Smooth muscle cell (in vitro differentiated cells): ENCODE data around the gene SLC43A2. TPM values are rescaled to one million over a fixed set of nuclear protein-coding genes. Genes with fewer than 3 reads are reported as not detected.

Experiments
- DNase-seq: peaks from one replicate; lab custom pipeline; 2025; ENCODE audit not compliant: unreplicated experiment; lab: John Stamatoyannopoulos, UW
- H2AFZ ChIP-seq: fragments of 200-600 bp; sonication (generic); 2 replicates; pipeline ENCODE4 v1.6.0; 2016; ENCODE audit warnings: antibody characterized with exemption, low read depth, mild to moderate bottlenecking
- H3F3A ChIP-seq: fragments of 200-600 bp; sonication (generic); 2 replicates; pipeline ENCODE4 v1.6.0; 2017; ENCODE audit warnings: antibody characterized with exemption, low read depth
- H3K27ac ChIP-seq: fragments of 200-600 bp; sonication (generic); 2 replicates; pipeline ENCODE4 v1.5.1; 2016; ENCODE audit warnings: low read depth, mild to moderate bottlenecking
- H3K27me3 ChIP-seq: fragments of 200-600 bp; sonication (generic); 2 replicates; pipeline ENCODE4 v1.6.1; 2016; ENCODE audit warnings: low read depth, mild to moderate bottlenecking
- H3K36me3 ChIP-seq: fragments of 200-600 bp; sonication (generic); 2 replicates; pipeline ENCODE4 v1.5.1; 2016; ENCODE audit warnings: low read depth
- H3K4me1 ChIP-seq: fragments of 200-600 bp; sonication (generic); 2 replicates; pipeline ENCODE4 v1.5.1; 2016; ENCODE audit warnings: low read depth
- H3K4me2 ChIP-seq: fragments of 200-600 bp; sonication (generic); 2 replicates; pipeline ENCODE4 v1.6.0; 2016; ENCODE audit warnings: mild to moderate bottlenecking
- H3K4me3 ChIP-seq: fragments of 200-600 bp; sonication (generic); 2 replicates; pipeline ENCODE4 v1.5.1; 2016; ENCODE audit warnings: mild to moderate bottlenecking
- H3K79me2 ChIP-seq: fragments of 200-600 bp; sonication (generic); 2 replicates; pipeline ENCODE4 v1.6.0; 2016; ENCODE audit warnings: low read depth, mild to moderate bottlenecking
- H3K9ac ChIP-seq: fragments of 200-600 bp; sonication (generic); 2 replicates; pipeline ENCODE4 v1.6.0; 2016; ENCODE audit warnings: low read depth
- H3K9me3 ChIP-seq: fragments of 200-600 bp; sonication (generic); replicated peaks from 2 replicates; pipeline ENCODE4 v1.5.1; 2016; ENCODE audit warnings: low read depth
- H4K20me1 ChIP-seq: fragments of 200-600 bp; sonication (generic); 2 replicates; pipeline ENCODE4 v1.6.0; 2016; ENCODE audit warnings: low read depth
- CTCF ChIP-seq: fragments of 200-600 bp; sonication (generic); IDR thresholded peaks from 2 replicates; pipeline ENCODE4 v1.5.1; 2017; ENCODE audit warnings: borderline replicate concordance, mild to moderate bottlenecking, antibody characterized with exemption; ENCODE audit not compliant: insufficient read depth, poor library complexity, severe bottlenecking
- WGBS: methylation state at CpG from one replicate; pipeline ENCODE4 v1.1.7; 2016; ENCODE audit warnings: low lambda C conversion rate; 5-methylcytosine and 5-hydroxymethylcytosine counted together
- polyA plus RNA-seq: library from polyadenylated mRNA; unstranded; fragments of >200 nt; fragmentation: Nextera tagmentation; extraction: Ambion mirVana; gene quantifications from 2 replicates; pipeline ENCODE4 v1.2.1, GENCODE V29; 2016
- total RNA-seq: library from RNA; depleted of rRNA; stranded (reverse); fragments of >200 nt; gene quantifications from 2 replicates; pipeline ENCODE4 v1.2.3, GENCODE V29; 2014

Gene SLC43A2
- total and polyA plus RNA-seq, 2 experiments from 2014 or later: 3.8 to 5.3 TPM

- no peak overlapping the region for H2AFZ ChIP-seq
- peak; percentile 45 for DNase-seq
- WGBS: 12% methylated on average over 19 of the region's 19 CpGs
- no peaks in the 10 kb centered on the region for H3K9me3 ChIP-seq
- H3K9ac ChIP-seq: peak overlapping the region; percentile 76
- TF ChIP-seq CTCF: no peak
- H3K4me2 ChIP-seq: peak overlapping the region; percentile 78
- no peak overlapping the region for H3K4me3 ChIP-seq
- no peaks in the 10 kb centered on the region for H3K36me3 ChIP-seq
- H3K4me1 ChIP-seq: peaks cover 7% of the 10 kb centered on the region
- H3F3A ChIP-seq: peaks cover 6% of the 10 kb centered on the region
- H3K27ac ChIP-seq: peak overlapping the region; percentile 90
- H4K20me1 ChIP-seq: no peaks in the 10 kb centered on the region
- no peaks in the 10 kb centered on the region for H3K27me3 ChIP-seq
- H3K79me2 ChIP-seq: no peaks in the 10 kb centered on the region
These were observed 38.4 kb downstream of the SLC43A2 start for GRCh38 chr17:1590029-1590746.

- peak overlapping the region; percentile 4 for H3K4me2 ChIP-seq
- H3K27ac ChIP-seq: peak overlapping the region; percentile 90
- H4K20me1 ChIP-seq: no peaks in the 10 kb centered on the region
- no peaks in the 10 kb centered on the region for H3K27me3 ChIP-seq
- H3K36me3 ChIP-seq: no peaks in the 10 kb centered on the region
- no peak overlapping the region for H2AFZ ChIP-seq
- WGBS: 63% methylated on average over 33 of the region's 33 CpGs
- peaks cover 6% of the 10 kb centered on the region for H3F3A ChIP-seq
- DNase-seq: no peak
- no peak overlapping the region for H3K4me3 ChIP-seq
- TF ChIP-seq CTCF: no peak
- peak overlapping the region; percentile 14 for H3K9ac ChIP-seq
- peaks cover 7% of the 10 kb centered on the region for H3K4me1 ChIP-seq
- no peaks in the 10 kb centered on the region for H3K79me2 ChIP-seq
- H3K9me3 ChIP-seq: no peaks in the 10 kb centered on the region
These were observed 39.6 kb downstream of the SLC43A2 start for GRCh38 chr17:1588821-1589585.

- Histone ChIP-seq H3K4me3 (no peak overlapping the region), H3K4me2 (no peak overlapping the region), H2AFZ (no peak overlapping the region), H3K79me2 (no peaks in the 10 kb centered on the region), H3K27ac (no peak overlapping the region), H3K27me3 (no peaks in the 10 kb centered on the region), H3F3A (peaks cover 2% of the 10 kb centered on the region), H3K4me1 (peaks cover 3% of the 10 kb centered on the region), H4K20me1 (no peaks in the 10 kb centered on the region), H3K9ac (no peak overlapping the region), H3K9me3 (no peaks in the 10 kb centered on the region), H3K36me3 (no peaks in the 10 kb centered on the region)
- no peak for TF ChIP-seq CTCF
- DNase-seq: no peak
- WGBS: over 99% methylated on average over 14 of the region's 14 CpGs
These were observed 44.5 kb downstream of the SLC43A2 start for GRCh38 chr17:1584167-1584566.

GRCh38 chr17:1583556-1583955 is 45.1 kb downstream of the SLC43A2 start:
- no peak overlapping the region for H3K9ac ChIP-seq
- H2AFZ ChIP-seq: no peak overlapping the region
- H3K4me3 ChIP-seq: no peak overlapping the region
- no peaks in the 10 kb centered on the region for H3K27me3 ChIP-seq
- H3K4me2 ChIP-seq: no peak overlapping the region
- H3K4me1 ChIP-seq: peaks cover 3% of the 10 kb centered on the region
- no peak for DNase-seq
- no peaks in the 10 kb centered on the region for H3K9me3 ChIP-seq
- no peaks in the 10 kb centered on the region for H3K36me3 ChIP-seq
- H3K27ac ChIP-seq: no peak overlapping the region
- no peaks in the 10 kb centered on the region for H3F3A ChIP-seq
- no peak for TF ChIP-seq CTCF
- WGBS: 87% methylated on average over 6 of the region's 6 CpGs
- no peaks in the 10 kb centered on the region for H4K20me1 ChIP-seq
- no peaks in the 10 kb centered on the region for H3K79me2 ChIP-seq
